Measurements from ENCODE around the gene NXNL2.

NXNL2 gene

DNA sequence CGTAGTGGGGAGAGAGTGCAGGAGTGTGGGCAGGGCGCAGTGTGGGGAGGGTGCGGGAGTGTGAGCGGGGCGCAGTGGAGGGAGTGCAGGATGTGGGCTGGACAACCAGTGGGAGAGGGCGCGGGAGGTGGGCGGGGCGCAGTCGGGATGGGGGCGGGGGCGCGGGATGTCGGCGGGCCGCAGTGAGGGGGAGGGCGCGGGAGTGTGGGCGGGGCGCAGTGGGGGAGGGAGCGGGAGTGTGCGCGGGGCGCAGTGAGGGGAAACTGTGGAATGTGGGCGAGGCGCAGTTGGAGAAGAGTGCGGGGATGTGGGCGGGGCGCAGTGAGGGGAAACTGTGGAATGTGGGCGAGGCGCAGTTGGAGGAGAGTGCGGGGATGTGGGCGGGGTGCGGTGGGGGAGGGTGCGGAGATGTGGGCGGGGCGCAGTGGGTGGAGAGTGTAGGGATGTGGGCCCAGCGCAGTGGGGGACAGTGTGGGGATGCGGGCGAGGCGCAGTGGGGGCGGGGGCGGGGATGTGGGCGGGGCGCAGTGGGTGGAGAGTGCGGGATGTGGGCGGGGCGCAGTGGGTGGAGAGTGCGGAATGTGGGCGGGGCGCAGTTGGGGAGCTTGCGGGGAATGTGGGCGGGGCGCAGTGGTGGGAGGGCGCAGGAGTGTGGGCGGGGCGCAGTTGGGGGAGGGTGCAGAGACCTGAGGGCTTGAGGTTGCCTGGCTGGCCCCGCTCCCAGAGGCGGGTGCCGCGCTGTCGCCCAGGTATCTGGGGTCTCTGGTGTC is at the start of gene NXNL2:
NXNL2 (plus strand) TSS at position 723 of the 770 bp plus-strand sequence. CDS start 257 bp downstream, outside the sequence.
- peak; percentile 69 for DNase-seq (ENCODE audit: low spot score)

- no peak for DNase-seq (ENCODE audit: low spot score)
Measured at GRCh38 chr9:88488166-88488565, 46.8 kb upstream of the NXNL2 start.

GRCh38 chr9:88494983-88495721 is 39.8 kb upstream of the NXNL2 start:
- no peak for DNase-seq (ENCODE audit: low spot score)

DNA sequence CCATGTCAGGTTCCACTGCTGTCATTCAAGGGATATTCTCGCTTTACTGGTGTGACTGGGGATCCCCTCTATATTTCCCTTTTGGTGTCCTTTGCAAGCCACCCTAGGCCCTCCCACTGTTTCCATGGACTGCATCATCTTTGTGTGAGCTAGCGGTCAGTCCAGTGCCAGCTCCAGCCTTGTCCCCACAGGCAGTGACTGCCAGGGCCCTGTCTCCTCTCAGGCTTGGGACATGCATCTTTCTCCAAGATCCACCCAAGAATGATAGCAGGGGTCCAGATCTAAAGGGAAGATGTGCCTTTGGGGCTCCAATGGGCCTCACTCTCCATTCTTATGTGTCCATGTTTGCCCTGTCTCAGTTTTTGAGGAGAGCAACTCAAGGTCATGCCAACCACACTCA is 37.8 kb upstream of the NXNL2 start:
- no peak for DNase-seq (ENCODE audit: low spot score)

DNA sequence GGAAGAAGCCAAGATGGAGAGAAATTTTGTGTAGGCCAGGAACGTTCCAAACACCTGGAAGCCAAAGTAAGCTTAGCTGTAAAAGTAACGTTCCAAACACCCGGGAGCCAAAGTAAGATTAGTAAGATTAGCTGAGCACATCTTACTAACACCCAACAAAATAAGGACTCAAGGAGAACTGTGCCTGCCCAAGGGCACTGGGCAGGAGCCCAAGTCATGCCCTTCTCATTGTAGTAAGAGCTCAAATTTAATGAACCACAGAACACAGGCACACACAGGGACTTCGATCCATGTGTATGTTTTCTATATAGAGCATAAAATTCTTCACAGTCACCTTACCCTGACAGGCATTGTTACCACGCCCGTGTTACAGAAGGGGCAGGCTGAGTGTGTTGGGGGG is 36.1 kb upstream of the NXNL2 start:
- DNase-seq (ENCODE audit: low spot score): no peak

GRCh38 chr9:88501086-88501485 is 33.9 kb upstream of the NXNL2 start:
- no peak for DNase-seq (ENCODE audit: low spot score)

DNA sequence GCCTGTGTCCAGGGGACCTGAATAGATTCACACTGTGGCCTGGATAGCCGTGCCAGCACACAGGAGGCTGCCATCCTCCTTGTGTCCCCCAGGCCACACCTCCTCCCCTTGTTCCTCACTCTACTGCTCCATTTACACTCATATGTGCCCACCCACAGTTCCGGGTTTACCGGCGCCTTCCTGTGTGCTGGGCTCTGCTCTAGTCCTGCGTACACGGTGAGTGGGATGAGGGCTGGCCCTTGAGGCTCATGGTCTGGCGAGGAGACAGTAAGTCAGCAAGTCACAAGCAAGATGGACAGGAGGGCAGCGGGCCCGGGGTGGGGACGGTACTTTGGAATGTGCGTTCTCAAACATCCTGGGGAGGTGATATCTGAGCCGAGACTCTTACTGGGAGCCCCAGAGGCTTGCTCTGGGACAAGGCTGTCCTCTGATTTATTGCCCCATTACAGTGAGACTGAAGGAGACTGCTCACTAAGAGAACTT is 32.4 kb upstream of the NXNL2 start:
- no peak for DNase-seq (ENCODE audit: low spot score)

DNA sequence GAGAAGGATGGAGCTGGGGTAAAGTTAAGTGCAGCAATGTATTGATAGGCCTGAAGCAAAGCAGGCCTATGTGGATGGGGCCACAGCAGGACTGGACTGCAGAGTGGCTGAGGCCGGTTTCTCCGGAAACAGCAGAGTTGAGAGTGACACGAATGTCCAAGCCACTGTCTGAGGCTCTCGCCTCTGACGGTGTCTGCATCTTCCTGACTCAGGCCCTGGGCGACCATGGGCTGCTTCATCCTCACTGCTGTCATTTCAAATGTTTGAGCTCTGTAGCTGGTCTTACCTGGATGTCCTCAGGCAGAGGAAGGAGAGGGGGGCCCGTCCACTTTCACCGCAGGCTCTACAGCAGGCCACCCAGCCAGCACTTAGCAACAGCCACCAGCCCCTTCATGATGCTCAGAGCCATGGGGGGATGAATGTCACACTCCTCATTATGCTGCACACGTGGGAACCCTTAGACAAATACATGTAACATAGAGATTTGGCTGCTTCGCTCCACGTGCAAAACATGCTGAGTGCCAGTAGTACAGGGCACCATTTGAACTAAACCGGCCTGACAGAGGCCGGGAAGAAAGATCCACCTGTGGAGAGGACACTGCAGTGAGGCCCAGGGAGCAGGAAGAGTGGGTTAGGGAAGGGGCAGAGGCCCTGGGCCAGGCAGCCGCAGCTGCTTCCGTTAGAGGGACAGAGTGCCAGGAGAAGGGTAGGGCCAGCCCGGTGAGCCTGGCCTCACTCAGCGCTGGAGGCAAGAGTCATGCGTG is 31.7 kb upstream of the NXNL2 start:
- no peak for DNase-seq (ENCODE audit: low spot score)

GRCh38 chr9:88503845-88504764 is 30.9 kb upstream of the NXNL2 start:
- no peak for DNase-seq (ENCODE audit: low spot score)

DNA sequence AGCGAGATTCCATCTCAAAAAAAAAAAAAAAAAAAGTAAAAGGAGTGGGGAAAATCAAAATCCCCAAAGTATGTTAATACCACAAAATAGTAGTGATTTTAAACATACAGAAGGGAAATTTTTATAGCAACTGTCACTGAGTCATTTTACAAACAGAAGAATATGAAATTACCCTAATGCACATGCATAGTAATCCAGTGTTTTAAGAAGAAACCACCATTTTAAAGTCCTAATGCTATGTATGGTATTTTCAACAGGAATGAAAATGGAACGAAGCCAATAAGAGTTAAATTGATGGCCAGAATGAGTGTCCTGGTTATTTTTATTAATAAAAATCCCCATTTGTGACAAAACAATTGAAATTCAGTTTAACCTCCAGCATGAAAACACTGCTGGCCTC is 26.7 kb upstream of the NXNL2 start:
- DNase-seq (ENCODE audit: low spot score): no peak

DNA sequence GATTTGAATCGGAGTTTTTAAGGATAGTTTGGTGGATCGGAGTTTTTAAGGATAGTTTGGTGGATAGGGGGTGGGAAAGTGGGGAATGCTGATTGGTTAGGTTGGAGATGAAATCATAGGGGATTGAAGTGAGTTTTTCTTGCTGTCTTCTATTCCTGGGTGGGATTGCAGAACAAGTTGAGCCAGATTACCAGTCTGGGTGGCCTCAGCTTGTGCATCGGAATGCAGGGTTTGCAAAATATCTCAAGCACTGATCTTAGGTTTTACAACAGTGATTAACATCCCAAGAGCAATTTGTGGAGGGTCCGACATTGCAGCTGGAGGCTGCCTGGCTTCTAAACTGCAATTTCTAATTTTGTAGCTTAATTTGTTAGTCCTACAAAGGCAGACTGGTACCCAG is 23.1 kb upstream of the NXNL2 start:
- no peak for DNase-seq (ENCODE audit: low spot score)

DNA sequence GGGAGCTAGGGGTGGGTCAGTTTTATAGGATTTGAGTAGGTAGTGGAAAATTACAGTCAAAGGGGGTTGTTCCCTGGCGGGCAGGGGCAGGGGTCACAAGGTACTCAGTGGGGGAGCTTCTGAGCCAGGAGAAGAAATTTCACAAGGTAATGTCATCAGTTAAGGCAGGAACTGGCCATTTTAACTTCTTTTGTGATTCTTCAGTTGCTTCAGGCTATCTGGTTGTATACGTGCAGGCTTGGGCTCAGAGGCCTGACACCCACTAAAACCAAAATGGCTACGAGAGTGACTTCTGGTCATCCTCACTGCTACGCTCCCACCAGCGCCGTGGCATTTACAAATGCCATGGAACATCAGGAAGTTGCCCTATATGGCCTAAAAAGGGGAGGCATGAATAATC is 20.7 kb upstream of the NXNL2 start:
- DNase-seq (ENCODE audit: low spot score): no peak

GRCh38 chr9:88521308-88521707 is 13.7 kb upstream of the NXNL2 start:
- DNase-seq (ENCODE audit: low spot score): no peak

- DNase-seq (ENCODE audit: low spot score): no peak
Measured at GRCh38 chr9:88522360-88522759, 12.6 kb upstream of the NXNL2 start.

- DNase-seq (ENCODE audit: low spot score): peak; percentile 97
Measured at GRCh38 chr9:88523056-88523455, 11.9 kb upstream of the NXNL2 start.

DNA sequence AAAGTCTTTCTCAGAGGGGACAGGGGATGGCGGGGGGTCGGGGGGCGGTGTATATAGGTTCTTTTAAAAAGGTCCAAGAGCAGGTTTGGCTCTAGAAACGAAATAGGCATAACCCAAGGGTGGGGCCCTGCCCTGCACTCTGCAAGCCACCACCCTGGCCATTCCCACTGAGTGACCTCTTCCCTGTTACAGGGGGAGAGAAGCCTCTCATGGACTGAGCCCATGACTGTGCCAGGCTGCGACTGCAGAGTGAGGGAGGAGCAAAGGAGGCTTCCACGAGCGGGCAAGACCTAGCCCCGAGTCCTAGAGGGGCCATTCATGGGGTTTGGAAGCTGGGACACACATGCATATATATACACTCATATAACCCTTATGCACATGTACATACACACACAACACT is 10.1 kb upstream of the NXNL2 start:
- no peak for DNase-seq (ENCODE audit: low spot score)

DNA sequence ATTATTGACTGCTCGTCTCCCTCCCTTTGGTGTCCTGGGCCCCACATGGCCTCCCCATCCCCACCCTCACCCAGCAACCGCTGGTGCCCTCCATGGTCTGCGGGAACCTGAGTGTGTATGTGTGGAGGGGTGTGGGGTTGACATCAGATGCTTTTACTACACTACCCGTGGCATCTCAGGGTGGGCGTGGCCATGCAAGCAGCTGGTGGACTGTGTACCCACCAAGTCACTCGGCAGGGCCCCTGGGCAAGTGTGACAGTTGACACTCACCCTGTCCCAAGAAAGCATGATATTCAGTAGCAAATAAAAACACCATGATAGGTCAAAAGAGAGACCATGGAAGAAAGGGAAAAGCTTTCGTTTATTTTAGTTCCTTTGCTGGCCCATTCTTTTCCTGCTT is 7.4 kb upstream of the NXNL2 start:
- peak; percentile 17 for DNase-seq (ENCODE audit: low spot score)

DNA sequence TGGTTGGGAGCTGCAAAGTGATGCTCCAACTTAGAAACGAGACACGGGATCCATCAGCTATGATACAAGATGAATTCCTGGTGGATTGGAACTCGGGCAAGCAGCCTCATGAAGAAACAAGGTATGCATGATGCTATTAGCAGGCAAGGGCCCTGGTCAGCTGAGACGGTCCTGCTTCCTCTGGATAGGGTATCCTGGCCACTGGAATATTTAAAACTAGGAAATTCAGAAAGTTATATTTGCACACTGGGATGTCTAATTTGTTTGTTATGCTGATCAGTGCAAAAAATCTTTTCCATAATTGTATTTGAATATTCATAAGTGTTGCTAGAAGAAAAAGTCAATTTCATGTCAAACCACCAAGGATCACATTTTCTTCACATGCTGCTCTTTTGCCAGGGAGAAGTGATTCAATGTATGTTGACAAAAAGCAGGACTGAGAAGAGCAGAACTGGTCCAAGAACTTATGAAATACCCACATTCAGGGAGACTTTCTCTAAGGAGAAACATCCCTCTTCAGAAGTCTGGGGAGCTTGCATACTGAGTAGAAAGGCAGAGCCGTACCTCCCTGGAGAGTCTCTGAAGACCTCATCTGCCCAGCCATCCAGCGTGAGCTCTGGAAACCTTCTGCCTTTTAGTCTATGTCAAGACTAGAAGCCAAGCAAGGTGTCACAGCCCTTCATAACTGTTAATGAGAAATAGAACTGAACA is 6.7 kb upstream of the NXNL2 start:
- no peak for DNase-seq (ENCODE audit: low spot score)

DNA sequence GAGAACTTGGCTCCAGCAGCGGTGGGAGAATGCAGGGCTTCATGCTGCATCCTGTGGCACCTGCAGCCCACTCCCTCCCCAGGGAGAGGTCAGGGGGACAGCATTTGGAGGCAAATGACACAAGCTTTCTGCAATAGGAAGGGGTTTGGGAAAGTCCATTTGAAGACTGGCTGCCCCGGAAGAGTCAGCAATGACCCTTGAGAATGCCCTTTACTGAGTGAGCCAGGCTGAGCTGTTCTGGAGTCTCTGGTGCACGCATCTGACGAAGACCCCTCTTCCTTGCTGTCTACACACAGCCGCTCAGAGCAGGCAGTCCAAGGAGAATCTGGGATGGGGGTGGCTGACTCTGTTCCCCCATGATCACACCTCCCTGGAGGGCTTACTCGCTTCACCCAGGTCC is 5.5 kb upstream of the NXNL2 start:
- no peak for DNase-seq (ENCODE audit: low spot score)

DNA sequence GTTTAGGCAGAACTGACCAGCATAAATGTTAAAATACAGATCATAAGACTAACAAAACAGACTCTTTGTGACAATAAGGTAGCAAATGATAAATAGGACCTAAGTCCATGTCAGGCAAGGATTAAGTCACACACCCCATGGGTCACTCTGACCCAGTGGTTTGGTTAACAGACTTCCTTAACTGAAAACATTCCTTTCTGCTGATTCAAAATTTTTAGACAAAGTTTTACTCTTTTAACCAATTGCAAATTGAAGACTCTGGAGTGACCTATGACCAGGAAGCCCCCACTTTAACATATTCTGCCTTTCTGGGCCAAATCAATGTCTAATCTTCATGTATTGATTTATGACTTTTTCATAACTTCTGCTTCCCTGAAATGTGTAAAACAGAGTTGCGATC is 4.9 kb upstream of the NXNL2 start:
- peak; percentile 51 for DNase-seq (ENCODE audit: low spot score)
